Forelimb muscle (tissue), 1 donor: ENCODE results near the gene ERC1. TPM values are rescaled to one million over a fixed set of nuclear protein-coding genes. Genes with fewer than 3 reads are reported as not detected.
A peak's percentile ranks its signal among the peaks of the same experiment; 100 is the strongest.

ENCODE experiments used
- DNase-seq: peaks from one replicate; pipeline ENCODE4 v3.0.0-alpha.2; 2013; ENCODE audit warnings: low read depth
- polyA plus RNA-seq: library from polyadenylated mRNA; unstranded; fragments of 120-200 nt; gene quantifications from one replicate; pipeline ENCODE4 v1.2.1, GENCODE V29; 2013; ENCODE audit not compliant: insufficient read length

ERC1 gene
- polyA plus RNA-seq, 1 donor = 20.4 TPM

DNA sequence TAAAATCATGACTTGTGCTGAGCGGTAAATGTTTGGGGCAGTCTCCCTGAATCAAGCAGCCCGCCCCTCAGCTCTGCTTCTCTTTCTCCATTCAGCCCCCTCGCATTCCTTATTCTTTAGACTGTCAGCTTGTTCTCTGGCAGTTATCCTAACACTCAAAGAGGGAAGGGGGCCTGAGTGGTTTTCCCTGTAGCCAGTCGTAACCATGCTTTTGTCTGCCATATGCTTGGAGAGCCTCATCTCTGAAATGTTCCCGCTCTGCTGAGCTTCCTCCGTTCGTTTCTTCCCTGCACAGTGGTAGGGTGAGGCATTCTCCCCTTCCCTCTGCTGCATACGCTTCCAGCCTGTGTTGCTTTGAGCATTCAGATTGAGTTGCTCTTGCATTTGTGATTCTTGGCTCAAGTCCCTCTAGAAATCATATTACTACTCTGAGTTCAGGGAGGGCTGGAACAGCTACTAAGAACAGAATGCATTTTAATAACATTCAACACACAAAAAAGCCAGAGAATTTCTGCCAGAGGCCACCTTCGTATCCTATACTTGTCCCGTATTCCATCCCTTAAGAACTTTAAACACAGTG is 483.6 kb downstream of the ERC1 start:
- DNase-seq = peak; percentile 61

DNA sequence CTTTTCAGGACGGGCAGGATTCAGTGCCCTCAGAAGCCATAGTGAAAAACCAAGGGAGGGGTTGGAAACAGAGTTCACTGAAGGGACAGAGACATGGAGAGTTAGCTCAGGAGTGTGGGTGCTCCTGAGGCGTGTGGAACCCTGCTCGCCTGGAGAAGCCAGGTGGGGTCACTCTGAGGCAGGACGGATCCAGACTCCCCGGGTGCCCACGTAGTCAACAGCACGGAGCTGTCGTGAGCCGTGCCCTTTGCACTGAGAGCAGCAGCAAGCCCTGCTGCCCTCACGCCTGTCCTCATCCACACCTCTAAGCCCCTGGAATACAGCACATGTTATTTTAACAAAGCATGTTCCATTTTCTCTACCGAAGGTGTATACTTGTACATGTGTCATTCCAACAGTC is 488.6 kb downstream of the ERC1 start:
- DNase-seq = no peak

DNA sequence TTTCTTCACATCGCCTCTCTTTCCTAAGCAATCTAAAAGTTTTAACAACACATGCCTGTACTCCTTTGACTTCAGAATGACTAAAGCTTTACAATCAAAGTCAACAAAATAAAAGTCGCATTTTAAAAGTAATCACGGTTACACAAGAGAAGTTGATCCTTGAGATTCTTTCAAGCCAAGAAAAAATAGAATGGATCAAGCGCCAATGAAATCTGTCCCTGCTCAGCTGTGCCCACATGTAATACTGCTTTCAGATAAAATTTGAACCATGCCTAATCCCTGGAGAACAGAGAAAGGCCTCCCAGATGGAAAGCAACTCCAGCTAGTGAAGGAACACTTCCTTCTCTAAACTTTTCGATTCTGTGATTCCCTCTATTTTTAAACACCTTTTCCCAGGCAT is 490.3 kb downstream of the ERC1 start:
- no peak for DNase-seq

DNA sequence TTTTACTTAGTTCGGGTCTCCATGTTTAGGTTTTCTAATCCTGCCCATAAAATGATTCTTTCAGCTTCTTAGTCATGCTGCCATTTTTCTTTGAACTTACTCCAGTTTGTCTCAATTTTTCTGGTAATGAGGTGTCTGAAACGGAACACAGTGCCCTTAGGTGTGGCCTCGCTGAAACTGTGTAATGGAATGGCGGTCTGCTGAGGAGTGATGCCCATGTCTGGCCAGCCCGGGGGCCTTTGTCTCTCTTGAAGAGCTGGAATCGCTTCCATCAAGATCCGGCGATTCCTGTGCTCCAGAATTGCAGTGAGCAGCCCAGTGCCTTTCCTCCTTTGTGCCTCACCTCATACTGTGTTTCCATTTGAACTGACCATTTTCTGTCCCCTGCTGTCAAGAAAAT is 490.9 kb downstream of the ERC1 start:
- DNase-seq = no peak

DNA sequence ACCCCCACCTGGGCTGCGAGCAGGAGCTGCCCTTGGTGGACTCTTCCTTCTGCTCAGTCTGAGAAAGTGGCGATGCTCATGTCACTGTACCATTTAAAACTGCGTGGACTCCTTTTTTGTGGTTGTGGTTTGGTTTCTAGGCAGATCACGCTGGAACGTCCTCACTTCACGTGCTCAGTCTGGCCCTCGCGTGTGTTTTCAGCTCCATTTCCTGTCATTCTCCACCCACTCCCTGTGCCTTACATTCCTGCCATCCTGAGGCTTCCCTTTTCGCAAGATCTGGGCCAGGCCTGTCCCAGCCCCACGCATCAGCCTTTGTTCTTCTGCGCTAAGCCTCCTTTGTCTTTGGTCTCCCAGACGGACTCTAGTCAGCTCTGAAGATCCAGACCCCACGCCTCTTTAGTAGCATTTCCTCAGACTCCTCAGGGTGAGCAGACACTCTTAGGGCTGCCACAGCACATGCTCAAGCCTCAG is 497.9 kb downstream of the ERC1 start:
- no peak for DNase-seq

DNA sequence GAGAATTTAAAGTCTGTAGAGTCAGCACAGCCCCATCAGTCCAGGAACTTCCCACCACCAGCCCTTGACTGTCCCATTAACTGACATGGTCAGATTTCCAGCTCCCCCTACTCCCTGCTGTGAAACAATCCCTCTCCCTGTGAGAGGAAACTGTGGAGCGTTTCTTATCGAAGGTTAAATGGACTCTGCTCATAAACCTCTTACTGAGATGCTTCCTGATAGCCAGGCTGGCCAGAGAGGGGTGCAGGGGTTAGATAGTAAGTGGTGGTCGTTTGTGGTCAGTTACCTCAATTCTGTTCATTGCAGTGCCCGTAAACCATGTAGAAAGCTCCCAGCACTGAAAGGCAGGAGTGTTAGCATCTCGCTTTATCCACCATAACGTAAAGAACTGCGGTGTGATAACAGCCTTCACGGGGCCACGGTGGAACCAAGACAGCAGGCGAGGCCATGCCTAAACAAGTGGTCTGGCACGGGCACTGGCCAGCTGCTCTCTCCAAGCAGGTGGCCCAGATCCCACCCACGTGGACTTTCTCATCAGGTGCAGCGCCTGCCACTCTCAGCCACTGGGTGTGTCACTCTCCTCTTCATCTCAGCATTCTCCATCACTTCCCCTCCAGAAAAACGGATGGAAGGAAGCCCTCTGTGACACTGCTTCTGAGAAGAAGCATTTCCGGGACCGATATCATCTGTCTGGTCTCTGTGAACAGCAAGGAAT is 501.1 kb downstream of the ERC1 start:
- no peak for DNase-seq

DNA sequence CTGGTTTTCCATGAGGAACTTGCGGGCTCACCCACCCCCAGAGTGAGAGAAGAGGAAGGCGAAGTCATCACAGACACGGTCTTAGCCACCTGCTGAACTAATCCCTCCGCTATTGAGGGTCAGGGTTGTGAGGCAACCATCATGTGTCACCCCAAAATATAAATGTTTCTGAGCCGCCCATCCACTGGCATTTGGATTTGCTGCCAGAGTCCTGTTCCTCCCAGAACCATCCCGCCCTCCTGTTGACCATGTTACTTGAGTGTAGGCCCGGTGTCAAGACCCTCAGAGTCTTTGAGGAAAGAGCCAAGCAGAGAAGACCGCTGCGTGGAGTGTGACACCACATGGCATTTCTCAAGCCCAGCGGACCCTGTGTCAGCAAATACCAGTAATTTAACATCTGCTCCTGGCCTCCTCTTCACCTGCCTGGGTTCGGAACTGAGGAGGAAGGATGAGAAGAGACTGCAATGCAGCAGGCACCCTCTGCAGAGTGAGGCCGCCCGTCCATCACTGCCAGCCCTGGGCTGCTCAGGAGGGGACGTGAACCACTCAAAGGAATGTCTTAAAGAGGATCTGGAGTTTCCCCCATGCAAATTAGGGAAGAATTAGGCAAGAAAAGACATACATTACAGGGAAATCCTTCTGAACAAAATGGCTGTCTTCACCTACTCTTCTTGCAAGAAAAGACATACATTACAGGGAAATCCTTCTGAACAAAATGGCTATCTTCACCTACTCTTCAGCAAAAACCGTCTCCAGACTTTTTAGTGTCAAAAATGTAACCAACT is 502.9 kb downstream of the ERC1 start:
- DNase-seq = no peak

DNA sequence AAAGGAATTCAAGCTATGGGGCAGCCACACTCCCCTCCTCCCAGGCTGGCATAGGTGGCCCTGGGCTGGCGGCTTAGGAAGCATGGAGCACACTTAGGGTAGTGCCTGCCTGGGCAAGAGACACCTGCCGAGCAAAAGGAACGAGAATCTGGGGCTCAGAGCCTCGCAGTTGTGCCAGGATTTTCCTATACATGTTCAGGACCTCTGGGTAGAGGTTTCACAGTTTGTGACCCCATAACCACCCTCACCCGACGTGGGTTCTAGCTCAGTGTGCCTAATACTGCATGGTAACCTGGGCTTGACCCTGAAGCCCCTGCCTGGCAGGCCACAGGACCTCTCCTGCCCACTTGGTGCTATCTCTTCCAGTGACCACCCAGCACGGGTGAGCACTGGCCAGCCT is 503.8 kb downstream of the ERC1 start:
- no peak for DNase-seq

DNA sequence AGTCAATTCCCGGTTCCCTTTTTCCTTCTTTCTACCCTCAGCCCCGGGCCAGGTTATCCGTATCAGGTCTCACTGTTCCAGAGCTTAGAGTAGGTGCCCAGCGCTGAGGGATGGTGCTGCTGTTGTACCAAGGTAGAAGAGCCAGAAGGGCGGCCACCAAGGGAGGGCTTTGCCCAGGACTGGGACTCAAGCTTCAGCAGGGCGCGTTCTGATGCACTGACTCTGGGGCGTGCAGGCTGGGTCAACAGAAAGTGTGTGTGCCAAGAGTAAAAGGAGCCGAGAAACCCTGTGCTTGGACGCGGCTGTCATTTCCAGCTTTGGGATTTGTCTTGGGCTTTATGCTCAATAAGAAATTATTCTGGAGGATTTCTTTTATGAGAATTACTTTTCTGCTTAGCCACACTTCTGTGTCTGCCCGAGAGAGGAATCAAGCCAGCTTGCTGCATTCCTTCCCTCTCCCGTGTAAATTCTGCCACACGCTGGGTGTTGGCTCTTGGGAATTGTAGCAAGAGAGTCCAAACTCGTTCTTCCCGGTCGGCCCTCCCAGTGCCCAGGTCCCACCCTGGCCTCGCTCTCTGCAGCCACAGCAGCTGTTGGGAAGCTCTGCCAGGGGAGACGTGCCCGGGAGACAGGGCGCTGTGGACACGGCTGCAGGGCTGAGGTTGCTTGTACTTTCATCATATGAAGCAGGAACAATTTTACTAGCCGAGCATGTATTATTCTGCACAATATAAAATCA is 505.3 kb downstream of the ERC1 start:
- DNase-seq = no peak

DNA sequence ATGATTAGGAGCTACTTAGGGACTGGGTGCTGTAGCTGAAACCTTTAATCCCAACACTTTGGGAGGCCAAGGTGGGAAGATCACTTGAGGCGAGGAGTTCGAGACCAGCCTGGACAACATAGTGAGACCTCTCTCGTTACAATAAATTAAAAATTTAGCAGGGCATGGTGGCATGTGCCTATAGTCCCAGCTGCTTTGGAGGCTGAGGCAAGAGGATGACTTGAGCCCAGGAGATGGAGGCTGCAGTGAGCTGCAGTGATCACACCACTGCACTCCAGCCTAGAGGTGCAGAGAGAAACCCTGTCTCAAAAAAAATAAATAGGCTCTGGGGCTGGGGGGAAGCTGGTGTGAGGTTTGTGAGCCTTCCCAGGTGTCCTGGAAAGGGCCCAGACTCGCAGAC is 506.1 kb downstream of the ERC1 start:
- no peak for DNase-seq

DNA sequence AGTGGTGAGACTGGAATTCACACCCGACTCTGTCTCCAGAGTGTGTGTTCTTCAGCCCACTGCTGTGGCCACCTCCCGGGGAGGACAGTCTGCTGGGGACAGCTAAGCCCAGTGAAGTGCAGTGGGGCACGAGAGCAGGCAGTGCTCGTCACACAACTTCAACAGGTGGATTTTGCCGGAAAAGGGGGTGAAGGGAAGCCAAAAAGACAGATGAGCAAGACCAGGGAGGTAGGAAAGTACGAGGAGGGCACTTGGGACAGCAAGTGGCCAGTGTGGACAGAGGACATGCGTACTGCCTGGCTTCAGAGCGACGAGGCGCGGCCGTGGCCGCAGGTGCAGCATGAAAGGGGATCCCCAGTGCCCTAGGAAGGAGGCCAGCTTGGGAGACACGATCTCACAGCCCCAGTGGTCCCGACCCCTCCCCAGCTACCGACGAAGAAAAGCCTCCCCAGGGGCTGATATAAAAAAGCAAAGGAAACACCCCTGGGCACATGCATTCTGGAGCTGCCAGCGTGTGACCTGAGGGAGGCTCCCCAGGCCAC is 507.2 kb downstream of the ERC1 start:
- DNase-seq = no peak

DNA sequence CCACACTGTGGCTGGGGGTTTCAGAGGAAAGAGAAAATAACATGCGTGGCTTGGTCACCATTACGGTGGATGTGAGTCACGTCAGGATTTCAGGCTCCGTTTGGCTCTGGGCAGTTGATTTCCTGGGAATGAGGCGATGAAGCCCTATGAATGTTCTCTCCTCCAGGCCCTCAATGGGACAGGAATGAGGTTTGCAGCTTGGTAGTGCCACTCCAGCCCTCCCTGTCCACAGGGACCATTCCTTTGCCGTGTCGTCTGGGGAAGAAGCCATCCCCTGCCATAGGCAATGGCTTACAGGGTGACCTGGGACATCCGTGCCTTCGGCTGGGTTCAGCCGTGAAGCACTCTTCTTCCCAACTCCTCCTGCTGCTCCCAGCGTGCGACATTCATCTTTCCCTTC is 508.3 kb downstream of the ERC1 start:
- DNase-seq = no peak

DNA sequence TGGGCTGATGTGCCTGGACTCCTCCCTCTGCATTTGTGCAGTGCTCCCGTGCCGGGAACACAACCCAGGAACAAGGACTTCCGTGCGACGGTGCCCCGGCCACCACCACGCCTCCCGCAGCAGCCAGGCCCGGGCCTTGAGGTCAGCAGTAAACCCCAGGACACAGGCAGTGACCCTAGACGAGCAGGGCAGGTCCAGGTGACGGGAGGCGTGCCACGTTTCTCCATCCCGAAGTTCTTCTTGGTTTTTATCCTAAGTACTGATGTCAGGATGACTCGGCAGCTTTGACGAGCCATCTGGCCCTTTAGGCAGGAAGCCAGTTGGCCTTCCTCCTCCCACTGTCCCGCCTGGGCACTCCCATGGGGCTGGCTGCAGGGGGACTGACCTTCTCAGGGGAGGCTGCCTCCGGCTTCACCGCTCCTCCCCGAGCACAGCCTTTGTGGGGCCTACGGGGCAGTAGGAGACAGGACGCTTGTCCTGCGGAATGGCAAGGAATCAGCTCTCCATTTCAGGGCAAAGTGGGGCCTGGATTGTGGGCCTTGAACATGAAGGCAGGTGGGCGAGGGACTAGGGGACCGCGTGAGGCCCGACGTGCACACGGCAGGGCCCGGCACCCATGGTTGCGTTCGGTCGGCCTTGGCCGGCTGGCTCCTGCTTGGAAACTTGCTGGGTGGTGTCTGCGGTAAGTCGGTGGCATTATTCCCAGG is 509.2 kb downstream of the ERC1 start:
- no peak for DNase-seq

DNA sequence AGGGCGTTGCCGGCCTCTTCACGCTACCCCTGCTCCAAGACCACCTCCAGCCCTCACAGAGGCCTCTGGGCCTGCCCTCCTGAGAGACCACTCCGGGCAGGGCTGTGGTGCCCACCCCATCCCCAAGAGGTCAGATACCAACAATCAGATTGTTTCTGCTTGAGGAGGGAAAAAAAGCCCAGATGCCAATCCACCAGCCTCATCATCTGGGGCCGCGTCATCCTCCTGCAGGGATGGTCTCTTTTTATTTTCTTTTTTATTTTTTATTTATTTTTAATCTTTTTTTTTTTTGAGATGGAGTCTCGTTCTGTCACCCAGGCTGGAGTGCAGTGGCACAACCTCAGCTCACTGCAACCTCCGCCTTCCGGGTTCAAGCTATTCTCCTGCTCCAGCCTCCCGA is 510.0 kb downstream of the ERC1 start:
- DNase-seq = no peak

DNA sequence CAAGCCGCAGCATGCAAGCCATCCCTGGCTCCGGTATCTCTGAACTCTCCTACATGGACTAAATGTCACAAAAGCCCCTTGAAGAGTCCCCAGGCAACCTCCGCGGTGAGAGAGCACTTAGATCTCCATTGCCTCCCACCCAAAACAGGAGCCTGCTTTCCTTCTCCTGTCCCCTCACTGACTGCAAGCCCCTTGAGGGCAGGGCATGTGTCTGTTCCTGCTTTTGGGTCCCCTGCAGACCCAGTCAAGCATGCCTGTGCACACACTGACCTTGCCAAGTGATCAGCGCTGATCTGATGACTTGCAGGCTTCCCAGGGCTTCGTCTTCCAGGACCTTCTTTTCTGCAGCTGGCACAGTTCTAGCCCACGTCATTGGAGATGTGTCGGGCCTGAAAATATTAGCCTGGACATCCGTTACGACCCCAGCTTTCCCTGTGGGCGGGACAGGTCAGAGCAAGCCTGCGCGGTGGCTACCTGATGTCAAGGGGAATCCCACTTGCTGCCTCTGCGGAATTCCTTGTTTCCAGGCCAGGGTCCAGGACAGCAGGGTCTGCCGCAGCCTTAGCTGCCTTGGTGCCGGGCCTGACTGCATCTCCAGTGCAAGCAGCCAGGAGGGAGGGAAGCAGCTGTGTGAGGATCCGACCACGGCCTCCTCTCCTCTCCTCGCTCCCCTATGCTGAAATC is 510.8 kb downstream of the ERC1 start:
- no peak for DNase-seq

DNA sequence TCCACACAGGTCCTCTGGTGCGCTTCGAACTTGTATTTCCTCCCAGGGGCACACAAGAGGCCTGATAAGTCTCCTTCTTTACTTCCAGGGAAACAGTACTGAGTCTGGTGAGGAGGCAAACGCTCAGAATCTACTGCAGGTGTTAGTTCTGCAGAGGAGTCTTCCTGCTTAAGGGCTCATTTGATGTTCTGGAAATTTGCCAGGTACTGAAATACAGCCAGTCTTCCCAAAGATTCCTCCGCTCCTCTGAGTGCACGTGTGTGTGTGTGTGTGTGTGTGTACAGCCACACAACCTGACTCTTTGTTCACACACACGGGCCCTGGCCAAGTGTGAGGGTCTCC is 511.3 kb downstream of the ERC1 start:
- peak; percentile 81 for DNase-seq

DNA sequence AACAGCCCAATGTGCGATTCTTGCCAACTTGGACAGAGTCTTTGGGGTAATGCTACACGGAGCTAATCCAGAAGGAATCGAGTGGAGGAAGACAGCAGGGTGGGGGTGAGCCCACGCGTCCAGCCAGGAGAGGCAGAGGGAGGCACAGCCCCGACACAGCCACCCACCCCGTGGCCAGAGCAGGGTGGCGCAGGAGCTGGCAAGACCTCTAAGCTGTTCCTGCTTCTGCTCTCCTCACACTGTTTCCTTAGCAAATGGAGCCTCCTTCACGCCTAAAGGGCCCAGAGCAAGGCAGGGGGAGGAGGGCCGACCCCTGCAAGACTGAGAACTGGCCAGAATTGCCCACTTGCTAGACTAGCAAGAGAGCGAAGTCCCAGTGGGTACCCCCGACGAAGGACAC is 511.8 kb downstream of the ERC1 start:
- no peak for DNase-seq

DNA sequence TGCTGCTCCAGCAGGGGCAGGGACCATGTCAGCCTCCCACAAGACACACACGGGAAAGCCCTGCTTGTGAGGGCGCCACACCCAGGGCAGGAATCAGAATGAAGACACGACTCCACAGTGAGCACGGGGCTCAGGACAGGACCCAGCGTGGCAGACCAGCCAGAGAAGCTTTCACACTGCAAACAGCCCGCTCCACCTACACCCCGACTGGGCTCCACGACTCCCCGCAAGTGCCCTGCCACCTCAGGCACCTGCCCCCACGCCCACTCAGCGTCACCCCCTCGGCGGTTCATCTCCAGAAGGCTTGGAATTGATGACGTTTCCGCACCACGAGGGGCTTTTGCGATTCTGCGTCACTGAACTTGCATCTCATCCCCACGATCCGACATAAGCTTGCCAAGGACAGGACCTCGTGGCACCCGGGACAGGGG is 512.3 kb downstream of the ERC1 start:
- DNase-seq = no peak

DNA sequence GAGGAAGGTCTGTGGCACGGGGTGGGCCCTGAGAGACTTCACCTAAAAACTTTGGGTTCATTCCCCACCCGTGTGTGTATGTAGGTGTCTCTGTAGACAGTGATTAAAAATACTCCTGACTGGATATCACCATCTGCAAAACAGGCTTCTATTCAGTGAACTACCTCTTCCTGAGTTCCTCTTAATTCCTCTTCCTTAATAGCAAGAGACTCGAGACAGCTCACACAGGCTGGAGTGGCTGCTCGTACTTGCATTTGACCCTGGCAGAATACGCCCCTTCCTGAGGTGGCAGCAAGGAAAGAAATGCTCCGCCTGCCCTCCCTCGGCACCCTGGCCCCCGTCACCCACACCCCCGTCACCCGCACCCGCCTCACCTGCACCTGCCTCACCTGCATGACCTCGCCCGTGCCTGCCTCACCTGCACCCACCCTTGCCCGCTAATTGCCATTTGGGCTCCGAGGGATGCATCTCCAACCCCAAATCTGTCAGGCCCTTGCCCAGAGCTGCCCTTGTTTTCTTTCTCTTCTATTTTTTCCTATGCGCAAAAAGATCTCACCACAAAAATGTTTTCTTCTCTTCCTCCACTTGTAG is 513.4 kb downstream of the ERC1 start:
- no peak for DNase-seq

DNA sequence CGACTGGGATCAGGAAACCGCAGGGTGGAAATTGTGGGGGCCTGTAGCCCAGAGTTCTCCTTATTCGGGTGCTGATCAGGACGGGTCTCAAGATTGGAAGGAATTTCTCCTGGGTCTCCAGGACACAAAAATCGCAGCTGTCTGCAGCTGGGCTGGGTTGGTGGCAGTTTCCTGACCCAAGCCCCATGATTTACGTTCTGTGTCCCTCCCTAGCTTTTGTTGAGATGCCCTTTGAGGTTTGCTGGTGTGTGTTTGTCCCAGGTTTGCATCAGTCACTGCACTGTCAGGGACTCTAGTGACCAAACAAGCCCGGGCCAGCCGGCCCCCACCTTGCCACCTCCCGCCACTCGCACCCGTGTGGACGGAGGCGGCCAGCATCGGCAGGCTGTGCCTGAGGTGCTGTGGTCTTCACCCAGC is 513.9 kb downstream of the ERC1 start:
- DNase-seq = no peak
